T-helper 1 cell treated with Interleukin-12 subunit alpha and Interleukin-12 subunit beta and Interleukin-4 antibody, amounts not matched to agents 30 μg/mL and 1 μg/mL, for 36 hours (primary cell): ENCODE data around the gene CALHM6.

ENCODE experiments used
- H3K27ac Mint-ChIP-seq: one replicate; pipeline ENCODE4 v1.8.0; 2021; ENCODE audit warnings: mild to moderate bottlenecking, mixed read lengths
- H3K27me3 Mint-ChIP-seq: one replicate; pipeline ENCODE4 v1.8.0; 2021; ENCODE audit warnings: low read depth, mixed read lengths
- H3K36me3 Mint-ChIP-seq: one replicate; pipeline ENCODE4 v1.8.0; 2021; ENCODE audit warnings: low read depth, mixed read lengths
- H3K4me1 Mint-ChIP-seq: one replicate; pipeline ENCODE4 v1.8.0; 2021; ENCODE audit warnings: low read depth, mixed read lengths
- H3K4me3 Mint-ChIP-seq: one replicate; pipeline ENCODE4 v1.8.0; 2021; ENCODE audit warnings: mild to moderate bottlenecking, moderate library complexity, mixed read lengths
- H3K9me3 Mint-ChIP-seq: one replicate; pipeline ENCODE4 v1.8.0; 2021; ENCODE audit warnings: mixed read lengths

Gene CALHM6

DNA sequence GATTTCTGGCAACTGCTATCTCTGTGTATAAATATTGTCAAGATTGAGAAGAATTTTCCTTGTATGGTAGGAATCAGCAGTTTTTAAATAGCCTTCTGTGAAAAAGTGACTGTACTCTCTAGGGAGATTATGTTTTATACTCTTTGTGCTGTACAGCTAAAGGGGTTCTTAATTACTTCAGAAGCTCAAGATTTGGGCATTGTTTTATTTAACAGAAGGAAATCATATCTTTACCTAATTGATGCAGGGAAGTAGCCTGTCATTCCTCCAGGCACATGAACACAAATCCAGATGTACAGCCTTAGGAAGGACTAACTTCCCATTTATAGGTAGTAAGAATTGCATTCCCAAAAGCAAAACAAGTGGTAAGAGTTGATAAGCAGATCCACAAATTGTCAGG, 51.6 kb downstream of the CALHM6 start:
- H3K27ac Mint-ChIP-seq = no peak overlapping the region

More for the DNA sequence above, 51.6 kb downstream of the CALHM6 start:
- no peaks in the 10 kb centered on the region for H3K36me3 Mint-ChIP-seq
- peaks cover 51% of the 10 kb centered on the region for H3K27me3 Mint-ChIP-seq
- no peak overlapping the region for H3K4me3 Mint-ChIP-seq
- no peaks in the 10 kb centered on the region for H3K4me1 Mint-ChIP-seq
- no peaks in the 10 kb centered on the region for H3K9me3 Mint-ChIP-seq
